HCT116 (cell line): ENCODE data around the gene PLA2G2D. TPM values are rescaled to one million over a fixed set of nuclear protein-coding genes. Genes with fewer than 3 reads are reported as not detected.

Experiments used
- ATAC-seq: fragments of 200-7000 bp; cut with Tn5 transposase; 2 replicates; pipeline ENCODE4 v1.9.1; 2020; ENCODE audit warnings: mild to moderate bottlenecking, moderate library complexity
- BruUV-seq: library from RNA; stranded (reverse); fragments of 400-500 nt; replicated peaks from 2 replicates; lab custom pipeline; 2021; lab: Mats Ljungman, UMichigan
- CTCF ChIA-PET: fragments of 300-600 bp; sonication (Branson Sonifier 250); formaldehyde crosslinking; loops from one replicate; lab custom pipeline; 2021; ENCODE audit warnings: antibody characterized with exemption; lab: Charles Lee
- POLR2A ChIA-PET: fragments of 300-600, 350-600 bp; sonication (Branson Sonifier 250); formaldehyde crosslinking; loops from one replicate; lab custom pipeline; 2021; ENCODE audit warnings: antibody characterized with exemption; lab: Charles Lee
- RAD21 ChIA-PET, 2 experiments: fragments of 300-600 bp; sonication (Branson Sonifier 250); formaldehyde crosslinking; loops; one replicate each; lab custom pipeline; 2023; ENCODE audit warnings: low total read pairs in 2 of 2; ENCODE audit not compliant: uncharacterized antibody in 2 of 2, unreplicated experiment in 2 of 2, low non-redundant PET in 1 of 2; lab: Charles Lee
- DNase-seq: peaks from one replicate; pipeline ENCODE4 v3.0.0-alpha.2; 2010; ENCODE audit warnings: low read depth, low spot score
- H2AFZ ChIP-seq: fragments of 200-600 bp; shearing (Covaris generic), sonication (generic); 2 replicates; pipeline ENCODE4 v1.6.1; 2017; ENCODE audit warnings: low read depth, mixed run types, mixed read lengths, antibody characterized with exemption, low read length; ENCODE audit not compliant: poor library complexity, severe bottlenecking
- H3K27ac ChIP-seq: 2 replicates; pipeline ENCODE4 v1.5.1; 2012; ENCODE audit warnings: low read depth, low read length
- H3K27me3 ChIP-seq: fragments of 200-600 bp; sonication (generic); 2 replicates; pipeline ENCODE4 v1.6.1; 2016; ENCODE audit warnings: mixed run types, low read length, mixed read lengths; ENCODE audit not compliant: insufficient read depth
- H3K36me3 ChIP-seq, 2 experiments: fragments of 200-500 bp in 1 of 2; fragments of 200-600 bp in 1 of 2; sonication (Bioruptor generic) in 1 of 2; sonication (generic) in 1 of 2; 2 replicates each; pipeline versions ENCODE4 v1.5.1 to v1.6.1; 2014 to 2016; ENCODE audit warnings: low read length in 2 of 2, inconsistent platforms in 1 of 2, mixed read lengths in 1 of 2, mixed run types in 1 of 2; ENCODE audit not compliant: insufficient read depth in 2 of 2, control insufficient read depth in 1 of 2
- H3K4me1 ChIP-seq, 2 experiments: fragments of 200-600 bp in 1 of 2; sonication (generic) in 1 of 2; 2 replicates each; pipeline versions ENCODE4 v1.5.1 to v1.6.1; 2012 to 2017; ENCODE audit warnings: low read length in 2 of 2, inconsistent platforms in 1 of 2, mild to moderate bottlenecking in 1 of 2, mixed read lengths in 1 of 2, mixed run types in 1 of 2, moderate library complexity in 1 of 2; ENCODE audit not compliant: insufficient read depth in 2 of 2, control insufficient read depth in 1 of 2
- H3K4me2 ChIP-seq: fragments of 200-600 bp; sonication (generic); 2 replicates; pipeline ENCODE4 v1.6.1; 2017; ENCODE audit warnings: mixed run types, low read length, mixed read lengths
- H3K4me3 ChIP-seq, 2 experiments: fragments of 200-600 bp in 1 of 2; sonication (generic) in 1 of 2; replicated peaks in 1 of 2; 2 replicates each; pipeline ENCODE4 v1.5.1; 2011 to 2016; ENCODE audit warnings: low read length in 2 of 2, control low read depth in 1 of 2, low read depth in 1 of 2, mild to moderate bottlenecking in 1 of 2, mixed read lengths in 1 of 2, mixed run types in 1 of 2
- H3K79me2 ChIP-seq: fragments of 200-600 bp; sonication (generic); 2 replicates; pipeline ENCODE4 v1.6.1; 2017; ENCODE audit warnings: mild to moderate bottlenecking, mixed run types, low read length, moderate library complexity, mixed read lengths; ENCODE audit not compliant: insufficient read depth
- H3K9ac ChIP-seq: fragments of 200-600 bp; sonication (generic); 2 replicates; pipeline ENCODE4 v1.6.1; 2016; ENCODE audit warnings: low read length, mixed read lengths
- H3K9me2 ChIP-seq: fragments of 200-600 bp; sonication (generic), shearing (Covaris generic); 2 replicates; pipeline ENCODE4 v1.6.1; 2017; ENCODE audit warnings: mixed run types, mild to moderate bottlenecking, moderate library complexity; ENCODE audit not compliant: insufficient read depth
- H3K9me3 ChIP-seq, 2 experiments: fragments of 200-500 bp in 1 of 2; fragments of 200-600 bp in 1 of 2; sonication (Bioruptor generic) in 1 of 2; sonication (generic) in 1 of 2; 2 replicates each; pipeline ENCODE4 v1.6.1; 2014 to 2017; ENCODE audit warnings: low read length in 2 of 2, mixed read lengths in 2 of 2, inconsistent platforms in 1 of 2, low read depth in 1 of 2, mild to moderate bottlenecking in 1 of 2, mixed run types in 1 of 2, moderate library complexity in 1 of 2; ENCODE audit not compliant: control insufficient read depth in 1 of 2, insufficient read depth in 1 of 2
- H4K20me1 ChIP-seq: fragments of 200-600 bp; sonication (generic), shearing (Covaris generic); 2 replicates; pipeline ENCODE4 v1.6.1; 2017; ENCODE audit warnings: mixed run types, mild to moderate bottlenecking, moderate library complexity; ENCODE audit not compliant: insufficient read depth
- ATF3 ChIP-seq: IDR thresholded peaks from 2 replicates; pipeline ENCODE4 v1.6.1; 2012
- CBX3 ChIP-seq: IDR thresholded peaks from 2 replicates; pipeline ENCODE4 v1.6.1; 2012; ENCODE audit warnings: low read depth
- CEBPB ChIP-seq: IDR thresholded peaks from 2 replicates; pipeline ENCODE4 v1.6.1; 2012; ENCODE audit warnings: low read depth
- CTCF ChIP-seq, 3 experiments: fragments of 200-600 bp in 1 of 3; sonication (generic) in 1 of 3; IDR thresholded peaks in 2 of 3; conservative IDR thresholded peaks in 1 of 3; 2 replicates each; pipeline ENCODE4 v1.5.1; 2012 to 2017; ENCODE audit warnings: low read depth in 2 of 3, low read length in 2 of 3, antibody characterized with exemption in 1 of 3, borderline replicate concordance in 1 of 3, control low read depth in 1 of 3, mild to moderate bottlenecking in 1 of 3, mixed read lengths in 1 of 3, mixed run types in 1 of 3, moderate library complexity in 1 of 3; ENCODE audit not compliant: insufficient read depth in 1 of 3
- ELF1 ChIP-seq: IDR thresholded peaks from 2 replicates; pipeline ENCODE4 v1.6.1; 2012; ENCODE audit warnings: low read depth, borderline replicate concordance
- EZH2 ChIP-seq: fragments of 200-600 bp; sonication (generic); IDR thresholded peaks from 2 replicates; pipeline ENCODE4 v1.6.1; 2017; ENCODE audit warnings: antibody characterized with exemption, mixed run types
- FOSL1 ChIP-seq: IDR thresholded peaks from 2 replicates; pipeline ENCODE4 v1.6.1; 2012; ENCODE audit warnings: low read depth
- MAX ChIP-seq: IDR thresholded peaks from 2 replicates; pipeline ENCODE4 v1.6.1; 2012
- POLR2A ChIP-seq: IDR thresholded peaks from 2 replicates; pipeline ENCODE4 v1.7.0; 2011; ENCODE audit warnings: borderline replicate concordance; ENCODE audit not compliant: insufficient read depth, insufficient read length; ENCODE audit errors: extremely low read depth
- POLR2AphosphoS5 ChIP-seq: IDR thresholded peaks from 2 replicates; pipeline ENCODE4 v1.6.1; 2011; ENCODE audit warnings: mild to moderate bottlenecking, low read depth, low read length, moderate library complexity
- RAD21 ChIP-seq: IDR thresholded peaks from 2 replicates; pipeline ENCODE4 v1.6.1; 2012; ENCODE audit warnings: low read depth, mild to moderate bottlenecking
- REST ChIP-seq: IDR thresholded peaks from 2 replicates; pipeline ENCODE4 v1.6.1; 2012; ENCODE audit warnings: low read depth
- SP1 ChIP-seq: IDR thresholded peaks from 2 replicates; pipeline ENCODE4 v1.6.1; 2012; ENCODE audit warnings: low read depth
- SRF ChIP-seq: IDR thresholded peaks from 2 replicates; pipeline ENCODE4 v1.6.1; 2012; ENCODE audit warnings: low read depth
- TCF7L2 ChIP-seq: IDR thresholded peaks from 2 replicates; pipeline ENCODE4 v1.7.0; 2011; ENCODE audit warnings: borderline replicate concordance, inconsistent platforms; ENCODE audit not compliant: insufficient read depth, insufficient read length; ENCODE audit errors: extremely low read depth
- YY1 ChIP-seq: IDR thresholded peaks from 2 replicates; pipeline ENCODE4 v1.6.1; 2011; ENCODE audit warnings: low read length, low read depth, moderate library complexity, mild to moderate bottlenecking; ENCODE audit not compliant: insufficient replicate concordance; ENCODE audit errors: extremely low read depth
- ZBTB33 ChIP-seq: IDR thresholded peaks from 2 replicates; pipeline ENCODE4 v1.6.1; 2011; ENCODE audit warnings: mild to moderate bottlenecking, low read length, moderate library complexity; ENCODE audit not compliant: insufficient replicate concordance; ENCODE audit errors: extremely low read depth
- ZNF274 ChIP-seq: fragments of 200-500 bp; sonication (Bioruptor generic); IDR thresholded peaks from 2 replicates; pipeline ENCODE4 v1.6.1; 2014; ENCODE audit warnings: mild to moderate bottlenecking, low read depth, low read length, inconsistent platforms
- intact Hi-C: fragments of 100-400 bp; cut with micrococcal nuclease; formaldehyde crosslinking; loops from 2 replicates; pipeline ENCODE4 v1.10.0; 2022
- total RNA-seq: library from RNA; stranded (reverse); gene quantifications from one replicate; pipeline ENCODE4 v1.2.1, GENCODE V29; 2021; ENCODE audit not compliant: unreplicated experiment

Gene PLA2G2D
- total RNA-seq, 1 experiment from 2014 or later = not detected

GRCh38 chr1:20071416-20071815 lies 47.9 kb downstream of the PLA2G2D start:
- no peaks in the 10 kb centered on the region for H4K20me1 ChIP-seq
- H3K9me3 ChIP-seq = no peaks in the 10 kb centered on the region
- ATAC-seq = no peak
- no peaks in the 10 kb centered on the region for H3K4me1 ChIP-seq
- TF ChIP-seq CTCF (IDR thresholded peaks at IDR 0.05 in 2 of 3, conservative IDR thresholded peaks at IDR 0.05 in 1 of 3; ENCODE audit: borderline replicate concordance in 1 of 3, insufficient read depth in 1 of 3, low read depth in 2 of 3, low read length in 2 of 3) (no peak), TCF7L2 (no peak), CEBPB (no peak), REST (no peak), ZNF274 (no peak), RAD21 (no peak), ATF3 (no peak), MAX (no peak), YY1 (no peak), SRF (no peak), EZH2 (no peak), POLR2A (no peak), FOSL1 (no peak), CBX3 (no peak), ELF1 (no peak), POLR2AphosphoS5 (no peak), SP1 (no peak), ZBTB33 (no peak)
- CTCF ChIA-PET = no interaction called here
- H3K4me2 ChIP-seq = no peak overlapping the region
- no peaks in the 10 kb centered on the region for H3K9me2 ChIP-seq
- POLR2A ChIA-PET = no interaction called here
- no peak overlapping the region for H2AFZ ChIP-seq
- no peak overlapping the region for H3K4me3 ChIP-seq
- no peak for DNase-seq
- RAD21 ChIA-PET = interaction anchor here in 1 of 2 experiments (0.6 kb wide), 1 partner anchor 61 kb away, joined by 4 read pairs; no protein-coding TSS in a partner anchor
- no peaks in the 10 kb centered on the region for H3K27me3 ChIP-seq
- intact Hi-C loops = no loop called here
- BruUV-seq = no TSS peak
- H3K79me2 ChIP-seq = no peaks in the 10 kb centered on the region
- no peak overlapping the region for H3K27ac ChIP-seq
- no peaks in the 10 kb centered on the region for H3K36me3 ChIP-seq
- H3K9ac ChIP-seq = no peak overlapping the region
